Hematopoietic multipotent progenitor cell treated with erythropoietin and hydrocortisone succinate and interleukin-3 and kit ligand, for 4 days (in vitro differentiated cells): ENCODE data around the gene COMMD1.
"Not testable (repeated sequence)": the region's sequence is repeated elsewhere in the genome, so short reads cannot be mapped to it uniquely, and the experiment has no call there.

Experiments
- DNase-seq: peaks from one replicate; pipeline ENCODE4 v3.0.0-alpha.2; 2015

COMMD1 gene

GRCh38 chr2:61905372-61906185 lies at the start of gene COMMD1:
COMMD1 (plus strand) TSS chr2:61905674; CDS start chr2:61905679, 5 bp downstream.
- peak; percentile 93 for DNase-seq

GRCh38 chr2:61857224-61857623 lies 48.2 kb upstream of the COMMD1 start:
- no peak for DNase-seq

- DNase-seq, result no peak
Observed at GRCh38 chr2:61862085-61862484, 43.4 kb upstream of the COMMD1 start.

GRCh38 chr2:61866482-61867089 lies 38.9 kb upstream of the COMMD1 start:
- DNase-seq, result not testable (repeated sequence)

GRCh38 chr2:61876400-61876799 lies 29.1 kb upstream of the COMMD1 start:
- no peak for DNase-seq

GRCh38 chr2:61877571-61878245 lies 27.8 kb upstream of the COMMD1 start:
- no peak for DNase-seq

GRCh38 chr2:61878761-61879160 lies 26.7 kb upstream of the COMMD1 start:
- no peak for DNase-seq

- DNase-seq, result not testable (repeated sequence)
Observed at GRCh38 chr2:61879351-61879750, 26.1 kb upstream of the COMMD1 start.

GRCh38 chr2:61882850-61883249 lies 22.6 kb upstream of the COMMD1 start:
- DNase-seq, result no peak

- DNase-seq, result peak; percentile 30
Observed at GRCh38 chr2:61885896-61886603, 19.4 kb upstream of the COMMD1 start.

- DNase-seq, result peak; percentile 62
Observed at GRCh38 chr2:61887717-61888266, 17.7 kb upstream of the COMMD1 start.

GRCh38 chr2:61888267-61889055 lies 17.0 kb upstream of the COMMD1 start, which contains the start of gene CCT4:
CCT4 (minus strand) TSS chr2:61888656; CDS start chr2:61888507, 149 bp downstream.
- DNase-seq, result peak; percentile 94

GRCh38 chr2:61898810-61899209 lies 6.7 kb upstream of the COMMD1 start:
- DNase-seq, result peak; percentile 71

- DNase-seq, result no peak
Observed at GRCh38 chr2:61900281-61900680, 5.2 kb upstream of the COMMD1 start.

GRCh38 chr2:61906186-61906470 lies 654 bp downstream of the COMMD1 start:
- DNase-seq, result no peak

GRCh38 chr2:61909116-61909515 lies 3.6 kb downstream of the COMMD1 start:
- DNase-seq, result no peak

- peak; percentile 27 for DNase-seq
Observed at GRCh38 chr2:61910603-61911002, 5.1 kb downstream of the COMMD1 start.

GRCh38 chr2:61911510-61911909 lies 6.0 kb downstream of the COMMD1 start:
- DNase-seq, result peak; percentile 48

- DNase-seq, result not testable (repeated sequence)
Observed at GRCh38 chr2:61914794-61915193, 9.3 kb downstream of the COMMD1 start.

GRCh38 chr2:61920548-61920947 lies 15.1 kb downstream of the COMMD1 start:
- no peak for DNase-seq

GRCh38 chr2:61922714-61923113 lies 17.2 kb downstream of the COMMD1 start:
- no peak for DNase-seq
